CD4-positive, alpha-beta T cell treated with Interleukin-6 at 100 ng/mL for 8 hours (primary cell): ENCODE measurements around the gene TMEM247.

Source experiments
- DNase-seq: peaks from one replicate; pipeline ENCODE4 v3.0.0-alpha.2; 2020; ENCODE audit warnings: mixed read lengths, low spot score

Gene TMEM247

DNA sequence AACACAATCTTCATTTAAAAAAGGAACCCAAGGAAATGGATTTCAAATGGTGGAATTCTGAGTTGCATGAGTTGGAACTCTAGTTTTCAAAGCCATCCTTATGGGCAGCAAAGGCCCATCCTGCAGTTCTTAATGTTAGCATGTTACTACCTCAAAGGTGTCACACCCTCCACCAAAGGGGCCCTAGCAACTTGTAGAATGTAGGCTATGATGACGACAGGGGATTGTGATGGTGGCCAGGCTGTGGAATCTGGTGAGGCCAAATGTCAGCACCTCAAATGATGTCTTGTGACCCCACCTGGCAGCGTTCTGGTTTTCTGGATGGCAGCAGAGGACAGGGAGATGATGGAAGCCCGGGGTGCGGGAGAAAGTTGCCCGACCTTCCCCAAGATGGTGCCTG is at the start of gene TMEM247:
Gene TMEM247, plus strand, starts transcription at position 301 of the 400 bp plus-strand sequence.
- no peak for DNase-seq

DNA sequence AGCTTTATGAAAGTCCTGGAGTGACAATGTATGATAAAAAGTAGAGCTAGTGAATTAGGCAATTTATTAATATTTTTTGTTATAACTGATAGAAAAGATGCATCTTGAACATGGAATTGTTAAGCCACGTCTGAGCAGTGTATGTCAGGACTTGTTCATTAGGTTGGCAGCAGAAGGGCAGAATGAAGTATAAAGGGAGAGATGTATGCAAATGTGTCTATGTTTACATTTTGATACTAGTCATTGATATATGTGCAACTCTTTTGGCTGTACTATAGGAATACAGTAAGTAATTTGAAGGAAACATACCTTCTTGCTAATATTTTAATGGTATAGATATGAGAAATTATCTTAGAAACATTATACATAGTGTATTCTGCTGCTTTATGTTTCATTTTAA is 49.0 kb upstream of the TMEM247 start:
- no peak for DNase-seq

DNA sequence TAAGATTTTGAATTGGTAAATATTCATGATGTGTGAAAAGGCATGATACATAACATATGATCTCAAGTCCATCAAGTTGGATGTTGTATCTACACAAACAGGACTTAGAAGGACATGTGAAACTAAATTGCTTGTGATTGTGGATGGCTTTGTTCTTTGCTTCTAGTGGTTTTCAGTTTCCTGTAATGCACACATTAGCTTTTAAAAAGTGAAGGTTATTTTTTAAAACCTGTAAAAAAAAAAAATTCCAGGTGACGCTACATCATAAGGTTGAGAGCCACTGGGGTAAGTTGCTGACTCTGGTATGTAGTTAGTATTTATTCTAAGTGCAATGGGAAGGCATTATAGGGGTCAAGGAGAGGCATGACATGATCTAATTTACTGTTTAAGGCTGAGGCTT is 48.4 kb upstream of the TMEM247 start:
- DNase-seq, result no peak

DNA sequence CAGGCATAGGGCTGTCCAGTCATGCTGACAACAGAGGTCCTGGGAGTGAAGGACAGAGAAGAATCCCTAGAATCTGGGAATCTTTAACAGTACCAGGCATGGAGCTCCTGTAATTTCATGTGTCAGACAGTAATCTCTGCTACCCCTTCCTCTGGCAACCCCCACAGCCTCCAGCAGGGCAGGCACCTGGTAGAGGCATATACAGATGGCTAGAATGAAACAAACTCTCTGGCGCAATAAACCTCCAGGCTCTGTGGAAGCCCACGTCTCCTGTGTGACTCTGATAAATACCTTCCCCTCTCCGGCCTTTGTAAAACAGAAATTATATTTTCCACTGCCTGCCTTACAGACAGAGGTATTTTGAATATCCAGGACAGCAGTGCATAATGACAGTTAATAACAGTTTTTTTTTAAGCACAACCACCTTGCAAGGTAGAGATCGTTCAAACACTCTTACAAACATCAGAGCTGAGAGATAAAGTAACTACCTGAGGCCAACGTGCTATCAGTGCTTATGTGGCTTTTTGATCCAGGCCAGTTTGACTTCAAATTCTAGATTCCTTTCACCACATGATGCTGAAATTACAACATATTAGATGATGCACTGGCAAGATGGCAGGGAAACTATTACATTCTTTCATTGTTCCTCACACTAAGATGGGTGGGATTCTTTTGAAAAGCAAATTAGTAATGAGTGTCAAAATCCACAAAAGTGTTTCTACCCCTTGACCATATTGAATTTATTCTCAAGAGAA is 47.7 kb upstream of the TMEM247 start:
- no peak for DNase-seq

DNA sequence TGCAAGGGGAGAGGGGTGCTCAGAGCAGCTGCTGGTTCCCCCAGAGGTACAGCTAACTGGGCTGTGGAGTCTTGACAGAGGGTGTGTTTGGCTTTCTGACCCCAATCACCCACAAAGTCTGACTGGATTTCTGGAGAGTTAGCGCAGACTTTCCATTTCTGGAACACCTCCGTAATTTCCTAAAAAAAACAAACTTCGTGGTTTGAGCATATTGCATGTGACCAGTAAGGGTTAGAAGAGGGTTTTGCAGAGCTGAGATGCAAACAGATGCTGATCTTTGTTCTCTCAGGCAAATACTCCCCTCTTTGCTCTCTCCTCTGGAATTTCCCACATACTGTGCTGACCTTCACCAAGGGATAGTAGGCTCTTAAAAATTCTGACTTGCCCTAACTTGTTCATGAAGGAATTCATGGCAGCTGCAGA is 44.5 kb upstream of the TMEM247 start:
- no peak for DNase-seq

DNA sequence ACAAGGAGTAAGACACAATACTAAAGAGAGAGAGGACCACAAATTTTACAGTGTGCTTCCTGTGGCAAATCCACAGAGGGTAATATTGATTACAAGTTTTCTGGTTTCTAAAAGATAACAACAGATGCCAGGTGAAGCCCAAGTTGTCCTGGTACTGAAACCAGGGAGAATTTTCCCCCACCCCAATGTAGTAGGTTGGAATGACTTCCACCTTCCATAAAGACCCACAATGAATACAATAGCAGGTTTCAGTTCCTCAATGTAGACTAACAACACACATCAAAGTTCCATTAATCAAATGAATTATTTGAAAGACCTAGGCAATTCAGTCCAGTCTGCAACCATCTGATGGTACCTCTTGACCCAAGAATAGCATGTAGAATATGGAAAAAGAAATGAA is 44.0 kb upstream of the TMEM247 start:
- DNase-seq, result no peak

DNA sequence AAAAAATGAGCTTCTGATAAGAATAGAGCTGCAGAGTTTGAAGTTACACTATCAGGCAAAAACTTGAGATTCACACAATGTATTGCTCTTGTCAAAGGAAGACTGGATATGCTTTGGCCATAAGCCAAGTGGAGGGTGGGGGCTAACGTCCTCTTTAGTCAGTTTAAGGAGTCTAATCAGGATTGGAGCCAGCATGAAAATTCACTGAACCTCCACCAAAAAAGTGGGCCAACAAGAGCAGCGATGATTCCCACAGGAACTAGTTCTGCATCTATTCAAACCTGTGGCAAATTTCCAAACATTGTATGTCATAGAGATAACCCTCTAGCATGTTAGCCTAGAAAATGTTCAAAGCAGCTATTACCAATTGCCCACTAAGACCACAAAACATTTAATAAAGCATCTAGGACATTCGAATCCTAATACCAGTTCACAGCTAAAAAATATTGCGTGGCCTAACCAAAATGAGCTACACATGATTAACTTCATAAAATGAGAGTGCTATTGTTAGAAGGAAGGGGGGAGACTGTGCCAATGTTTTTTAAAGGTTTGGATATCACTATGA is 43.5 kb upstream of the TMEM247 start:
- DNase-seq, result no peak

DNA sequence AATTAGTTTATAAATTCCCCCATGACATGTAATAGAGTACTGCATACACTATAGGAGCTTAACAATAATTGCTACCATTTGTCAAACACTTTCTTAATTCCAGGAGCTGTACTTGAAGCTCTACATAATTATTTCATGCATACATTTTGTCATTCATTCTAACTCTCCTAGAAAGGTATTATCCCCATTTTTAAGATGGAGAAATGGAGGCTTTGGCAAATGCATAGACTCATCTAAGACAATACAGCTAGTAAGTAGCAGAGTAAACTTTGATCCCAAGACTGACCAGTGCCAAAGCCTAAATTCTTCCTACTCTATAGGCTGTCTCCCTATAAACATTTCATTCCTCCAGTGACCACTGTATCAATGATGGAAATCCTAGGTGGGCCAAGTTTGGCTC is 42.6 kb upstream of the TMEM247 start:
- no peak for DNase-seq

DNA sequence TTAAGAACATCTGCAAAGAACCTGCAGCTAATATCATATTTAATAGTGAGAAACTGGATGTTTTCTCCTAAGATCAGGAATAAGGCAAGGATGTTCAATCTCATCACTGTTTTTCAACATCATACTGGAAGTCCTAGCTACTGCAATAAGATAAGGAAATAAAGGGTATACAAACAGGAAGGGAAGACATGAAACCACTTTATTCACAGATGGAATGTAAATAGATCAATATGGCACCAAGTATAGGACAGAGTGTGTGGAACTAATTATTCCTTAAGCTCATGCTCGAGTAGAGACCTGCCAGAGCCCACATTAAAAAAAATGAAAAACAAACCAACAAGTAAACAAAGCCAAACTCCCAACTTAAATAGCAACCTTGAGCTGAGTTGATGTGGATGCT is 41.3 kb upstream of the TMEM247 start:
- no peak for DNase-seq

DNA sequence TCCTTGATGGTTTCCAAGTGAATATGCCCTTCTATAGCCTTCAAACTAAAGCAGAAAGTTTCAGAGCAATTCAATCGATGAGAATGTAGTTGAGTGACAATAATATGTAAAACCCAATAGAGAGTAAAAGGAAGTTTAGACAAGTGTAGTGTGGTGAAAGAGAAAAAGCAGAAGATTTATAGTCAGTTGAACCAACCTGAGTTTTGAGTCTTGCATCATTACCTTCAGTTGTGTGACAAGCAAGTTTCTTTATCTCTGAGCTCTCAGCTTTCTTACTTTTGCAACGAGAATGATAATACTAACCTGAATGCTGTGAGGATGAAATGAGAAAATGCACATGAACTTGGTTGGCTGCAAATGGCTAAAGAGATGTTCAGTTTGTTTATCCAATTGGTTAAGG is 40.6 kb upstream of the TMEM247 start:
- no peak for DNase-seq

DNA sequence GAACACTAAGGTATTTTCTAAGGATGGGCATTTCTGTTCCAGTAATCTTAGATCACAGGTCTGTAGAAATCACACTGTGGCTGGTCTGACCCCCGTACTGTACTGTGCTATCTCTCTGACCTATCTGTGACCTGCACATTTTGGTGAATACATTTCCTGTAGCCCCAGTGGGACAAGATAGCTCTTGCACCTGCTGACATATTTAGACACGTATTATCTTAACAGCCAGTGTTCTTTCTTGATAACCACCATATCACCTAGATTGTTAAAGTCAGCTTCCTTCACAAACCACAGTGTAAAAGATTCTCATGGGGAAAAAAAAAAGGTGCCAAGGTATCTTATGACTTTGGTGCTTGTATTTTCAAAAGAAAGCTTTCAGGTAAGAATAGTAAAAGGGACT is 39.8 kb upstream of the TMEM247 start:
- DNase-seq, result peak; percentile 22

DNA sequence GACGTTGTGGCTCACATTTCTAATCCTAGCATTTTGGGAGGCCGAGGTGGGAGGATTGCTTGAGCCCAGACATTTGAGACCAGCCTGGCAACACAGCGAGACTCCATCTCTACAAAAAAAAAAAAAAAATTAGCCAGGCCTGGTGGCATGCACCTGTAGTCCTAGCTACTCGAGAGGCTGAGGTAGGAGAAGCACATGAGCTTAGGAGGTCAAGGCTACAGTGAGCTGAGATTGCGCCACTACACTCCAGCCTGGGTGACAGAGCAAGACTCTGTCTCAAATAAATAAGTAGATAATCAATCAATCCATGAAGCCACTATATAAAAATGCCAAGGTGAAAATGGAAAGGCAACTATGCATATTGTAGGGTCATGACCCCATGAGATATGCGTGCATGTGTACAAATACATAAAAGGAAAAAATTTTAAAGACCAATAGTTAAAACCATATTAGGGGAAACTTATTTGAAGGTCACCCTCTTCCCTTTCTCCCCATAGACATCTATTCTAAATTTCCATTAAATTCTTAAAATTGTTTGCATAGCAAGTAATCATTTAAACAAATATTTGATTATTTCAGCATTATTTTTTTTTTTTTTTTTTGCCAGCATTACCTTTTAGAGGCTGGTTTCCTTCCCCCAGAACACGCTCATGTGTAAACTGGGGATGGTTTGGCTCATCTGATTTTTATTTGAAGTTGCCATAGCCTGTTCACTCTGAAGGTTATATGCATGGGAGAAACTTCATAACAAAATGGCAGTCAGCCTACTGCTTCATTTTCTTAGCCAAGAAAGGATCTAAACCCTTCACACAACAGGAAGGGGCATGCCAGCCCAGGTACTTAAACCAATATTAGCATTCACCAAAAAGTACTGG is 37.3 kb upstream of the TMEM247 start:
- no peak for DNase-seq

DNA sequence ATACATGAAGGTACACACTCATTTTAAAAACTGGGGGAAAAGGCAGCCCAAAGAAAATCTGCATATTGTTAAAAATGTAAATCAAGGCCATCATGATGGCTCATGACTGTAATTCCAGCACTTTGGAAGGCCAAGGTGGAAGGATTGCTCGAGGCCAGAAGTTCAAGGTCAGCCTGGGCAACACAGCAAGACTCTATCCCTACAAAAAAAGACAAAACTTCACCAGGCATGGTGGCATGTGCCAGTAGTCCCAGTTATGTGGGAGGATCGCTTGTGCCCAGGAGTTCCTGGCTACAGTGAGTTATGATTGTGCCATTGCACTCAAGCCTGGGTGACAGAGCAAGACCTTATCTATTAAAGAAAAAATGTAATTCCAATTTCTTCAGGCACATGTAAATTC is 34.6 kb upstream of the TMEM247 start:
- no peak for DNase-seq

DNA sequence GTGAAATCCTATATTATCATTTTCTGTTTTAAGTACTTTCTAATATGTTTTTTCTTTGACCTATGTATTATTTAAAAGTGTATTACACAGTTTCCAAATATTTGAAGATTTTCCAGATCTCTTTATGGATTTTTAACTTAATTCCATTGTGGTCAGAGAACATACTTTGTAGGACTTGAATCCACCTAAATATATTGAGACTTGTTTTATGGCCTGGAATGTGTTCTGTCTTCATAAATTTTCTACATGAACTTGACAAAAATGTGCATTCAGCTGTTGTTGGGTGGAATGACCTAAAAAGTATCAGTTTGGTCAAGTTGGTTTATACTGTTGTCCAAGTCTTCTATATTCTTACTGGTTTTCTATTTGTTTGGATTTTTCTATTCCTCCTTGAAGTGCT is 33.8 kb upstream of the TMEM247 start:
- DNase-seq, result no peak

DNA sequence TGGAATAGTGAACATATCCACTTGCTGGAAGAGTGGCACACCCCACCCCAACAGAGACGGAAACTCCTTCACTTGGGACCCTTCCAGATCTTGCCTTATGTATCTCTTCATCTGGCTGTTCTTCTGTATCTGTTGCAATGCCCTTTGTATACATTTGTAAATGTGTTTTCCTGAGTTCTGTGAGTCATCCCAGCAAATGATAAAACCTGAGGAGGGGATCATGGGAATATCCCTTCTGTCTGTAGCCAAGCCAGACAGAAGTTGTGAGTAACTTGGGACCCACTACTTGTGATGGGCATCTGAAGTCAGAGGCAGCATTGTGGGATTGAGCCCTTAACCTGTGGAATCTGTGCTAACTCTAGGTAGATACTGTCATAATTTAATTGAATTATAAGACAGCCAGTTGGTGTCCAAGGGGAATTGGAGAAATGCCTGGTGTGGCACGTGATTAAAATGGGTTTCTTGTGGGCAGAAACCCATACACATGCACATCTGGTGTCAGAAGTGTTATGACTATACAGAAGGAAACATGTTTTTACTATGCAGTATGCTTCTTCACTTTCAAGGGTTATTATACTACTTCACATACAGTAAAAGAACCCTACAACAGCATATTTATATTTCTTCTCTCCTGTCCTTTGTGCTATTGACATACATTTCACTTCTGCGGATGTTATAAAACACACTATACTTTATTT is 32.3 kb upstream of the TMEM247 start:
- DNase-seq, result no peak

DNA sequence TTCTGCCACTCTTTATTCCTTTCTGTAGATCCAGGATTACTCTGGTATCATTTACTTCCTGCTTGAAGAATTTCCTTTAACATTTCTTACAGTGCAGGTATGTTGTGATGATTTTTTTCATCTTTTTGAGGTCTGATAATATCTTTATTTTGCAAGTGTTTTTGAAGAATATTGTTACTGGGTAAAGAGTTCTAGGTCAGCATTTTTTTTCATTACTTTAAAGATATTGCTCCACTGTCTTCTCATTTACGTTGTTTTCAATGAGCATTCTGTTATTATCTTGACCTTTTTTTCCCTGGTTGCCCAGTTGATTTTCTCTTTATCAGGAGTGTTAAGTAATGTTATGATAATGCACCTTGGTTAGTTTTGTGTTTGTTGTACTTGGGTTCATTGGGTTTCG is 31.7 kb upstream of the TMEM247 start:
- DNase-seq, result no peak

DNA sequence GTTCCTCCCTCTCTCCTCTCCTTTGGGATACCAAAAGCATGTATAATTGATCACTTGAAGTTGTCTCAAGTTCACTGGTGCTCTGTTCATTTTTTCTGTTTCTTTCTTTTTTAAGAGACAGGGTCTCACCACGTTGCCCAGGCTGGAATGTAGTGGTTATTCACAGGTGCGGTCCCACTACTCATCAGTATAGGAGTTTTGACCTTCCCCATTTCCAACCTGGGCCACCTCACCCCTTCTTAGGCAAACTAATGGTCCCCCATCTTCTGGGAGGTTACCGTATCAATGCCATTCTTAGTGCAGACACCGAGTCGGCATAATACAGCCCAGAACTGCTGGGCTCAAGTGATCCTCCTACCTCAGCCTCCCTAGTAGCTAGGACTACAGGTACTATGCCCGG is 31.3 kb upstream of the TMEM247 start:
- no peak for DNase-seq

DNA sequence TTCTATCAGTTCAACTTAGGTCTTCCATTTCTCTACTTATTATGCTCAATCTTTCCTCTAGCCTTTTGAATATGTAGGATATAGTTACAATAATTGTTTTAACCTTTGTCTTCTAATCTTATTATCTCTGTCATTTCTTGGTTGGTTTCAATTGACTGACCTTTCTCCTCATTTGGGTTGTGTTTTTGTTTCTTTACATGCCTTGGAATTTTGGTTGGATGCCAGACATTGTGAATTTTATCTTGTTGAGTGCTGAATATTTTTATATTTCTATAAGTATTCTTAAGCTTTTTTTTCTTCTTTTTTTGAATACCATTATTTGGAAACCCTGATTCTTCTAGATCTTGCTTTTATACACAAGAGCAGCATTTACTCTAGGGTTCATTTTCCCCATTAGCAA is 30.7 kb upstream of the TMEM247 start:
- no peak for DNase-seq

DNA sequence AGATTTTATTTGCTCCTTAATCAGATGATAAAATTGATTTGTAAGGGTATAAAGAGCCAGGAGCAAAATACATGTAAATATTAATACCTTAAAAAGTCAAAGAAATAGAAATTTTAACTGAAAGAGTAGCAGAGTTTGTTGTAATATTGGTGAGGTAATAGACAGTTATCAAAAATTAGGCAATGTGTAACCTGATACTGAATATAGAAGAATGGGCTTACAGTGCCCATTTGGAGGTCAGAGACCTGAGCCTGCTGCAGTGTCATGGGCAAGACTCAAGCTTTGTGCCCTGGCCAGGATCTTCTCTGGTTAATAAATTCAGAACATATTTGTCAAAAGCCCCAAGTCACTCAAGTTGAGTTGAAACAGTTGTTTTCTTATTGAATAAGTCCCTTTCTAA is 29.7 kb upstream of the TMEM247 start:
- DNase-seq, result no peak

DNA sequence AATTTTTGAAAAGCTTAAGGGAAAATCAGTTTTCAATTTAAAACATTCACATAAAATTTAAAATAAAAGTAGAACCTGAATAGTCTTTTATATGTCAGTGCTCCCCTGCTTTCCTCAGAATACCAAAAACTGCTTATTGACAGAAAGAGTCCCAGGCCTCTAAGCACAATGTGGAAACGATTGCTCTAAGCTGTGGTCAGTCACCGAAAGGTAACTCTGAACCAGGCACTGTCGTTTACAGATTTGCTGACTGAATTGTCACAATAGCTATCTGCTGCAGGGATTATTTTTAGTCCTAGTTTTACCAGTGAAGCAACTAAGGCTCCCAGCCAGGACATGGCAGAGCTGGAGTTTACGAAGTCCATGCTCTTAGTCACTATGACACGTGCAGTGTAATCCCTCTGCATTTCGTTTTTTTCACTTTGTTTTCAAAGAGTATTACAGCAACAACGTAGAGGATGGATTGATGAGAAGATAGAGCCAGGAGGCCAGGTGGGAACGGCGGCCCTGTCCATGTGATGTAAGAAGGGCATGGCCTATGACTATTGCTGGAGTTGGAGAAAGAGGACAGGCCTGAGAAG is 28.1 kb upstream of the TMEM247 start:
- DNase-seq, result no peak

DNA sequence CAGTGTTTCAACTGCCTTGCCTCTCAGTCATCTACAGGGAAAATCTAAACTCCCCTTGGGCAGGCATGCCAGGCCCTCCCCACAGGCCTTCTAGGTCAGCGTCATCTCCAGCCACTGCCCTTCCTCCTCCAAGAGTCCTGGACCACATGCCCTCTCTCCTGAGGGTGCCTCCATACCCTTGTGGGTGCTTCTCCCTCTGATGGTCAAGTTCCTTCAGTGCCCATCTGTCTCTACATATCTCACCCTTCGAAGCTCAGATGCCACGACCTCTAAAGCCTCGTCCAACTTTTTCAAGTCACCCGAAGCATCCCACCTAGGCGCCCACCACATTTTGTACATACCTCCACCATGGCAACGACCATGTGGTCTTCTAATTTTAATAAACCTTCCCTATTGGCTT is 22.6 kb upstream of the TMEM247 start:
- no peak for DNase-seq
